HCT116 (cell line): Measurements from ENCODE around the gene CLDN14. TPM values are rescaled to one million over a fixed set of nuclear protein-coding genes. Genes with fewer than 3 reads are reported as not detected.

Source experiments
- ATAC-seq: fragments of 200-7000 bp; cut with Tn5 transposase; 2 replicates; pipeline ENCODE4 v1.9.1; 2020; ENCODE audit warnings: mild to moderate bottlenecking, moderate library complexity
- BruUV-seq: library from RNA; stranded (reverse); fragments of 400-500 nt; replicated peaks from 2 replicates; lab custom pipeline; 2021; lab: Mats Ljungman, UMichigan
- CTCF ChIA-PET: fragments of 300-600 bp; sonication (Branson Sonifier 250); formaldehyde crosslinking; loops from one replicate; lab custom pipeline; 2021; ENCODE audit warnings: antibody characterized with exemption; lab: Charles Lee
- POLR2A ChIA-PET: fragments of 300-600, 350-600 bp; sonication (Branson Sonifier 250); formaldehyde crosslinking; loops from one replicate; lab custom pipeline; 2021; ENCODE audit warnings: antibody characterized with exemption; lab: Charles Lee
- RAD21 ChIA-PET, 2 experiments: fragments of 300-600 bp; sonication (Branson Sonifier 250); formaldehyde crosslinking; loops; one replicate each; lab custom pipeline; 2023; ENCODE audit warnings: low total read pairs in 2 of 2; ENCODE audit not compliant: uncharacterized antibody in 2 of 2, unreplicated experiment in 2 of 2, low non-redundant PET in 1 of 2; lab: Charles Lee
- DNase-seq: peaks from one replicate; pipeline ENCODE4 v3.0.0-alpha.2; 2010; ENCODE audit warnings: low read depth, low spot score
- H2AFZ ChIP-seq: fragments of 200-600 bp; shearing (Covaris generic), sonication (generic); 2 replicates; pipeline ENCODE4 v1.6.1; 2017; ENCODE audit warnings: low read depth, mixed run types, mixed read lengths, antibody characterized with exemption, low read length; ENCODE audit not compliant: poor library complexity, severe bottlenecking
- H3K27ac ChIP-seq: 2 replicates; pipeline ENCODE4 v1.5.1; 2012; ENCODE audit warnings: low read depth, low read length
- H3K27me3 ChIP-seq: fragments of 200-600 bp; sonication (generic); 2 replicates; pipeline ENCODE4 v1.6.1; 2016; ENCODE audit warnings: mixed run types, low read length, mixed read lengths; ENCODE audit not compliant: insufficient read depth
- H3K36me3 ChIP-seq, 2 experiments: fragments of 200-500 bp in 1 of 2; fragments of 200-600 bp in 1 of 2; sonication (Bioruptor generic) in 1 of 2; sonication (generic) in 1 of 2; 2 replicates each; pipeline versions ENCODE4 v1.5.1 to v1.6.1; 2014 to 2016; ENCODE audit warnings: low read length in 2 of 2, inconsistent platforms in 1 of 2, mixed read lengths in 1 of 2, mixed run types in 1 of 2; ENCODE audit not compliant: insufficient read depth in 2 of 2, control insufficient read depth in 1 of 2
- H3K4me1 ChIP-seq, 2 experiments: fragments of 200-600 bp in 1 of 2; sonication (generic) in 1 of 2; 2 replicates each; pipeline versions ENCODE4 v1.5.1 to v1.6.1; 2012 to 2017; ENCODE audit warnings: low read length in 2 of 2, inconsistent platforms in 1 of 2, mild to moderate bottlenecking in 1 of 2, mixed read lengths in 1 of 2, mixed run types in 1 of 2, moderate library complexity in 1 of 2; ENCODE audit not compliant: insufficient read depth in 2 of 2, control insufficient read depth in 1 of 2
- H3K4me2 ChIP-seq: fragments of 200-600 bp; sonication (generic); 2 replicates; pipeline ENCODE4 v1.6.1; 2017; ENCODE audit warnings: mixed run types, low read length, mixed read lengths
- H3K4me3 ChIP-seq, 2 experiments: fragments of 200-600 bp in 1 of 2; sonication (generic) in 1 of 2; replicated peaks in 1 of 2; 2 replicates each; pipeline ENCODE4 v1.5.1; 2011 to 2016; ENCODE audit warnings: low read length in 2 of 2, control low read depth in 1 of 2, low read depth in 1 of 2, mild to moderate bottlenecking in 1 of 2, mixed read lengths in 1 of 2, mixed run types in 1 of 2
- H3K79me2 ChIP-seq: fragments of 200-600 bp; sonication (generic); 2 replicates; pipeline ENCODE4 v1.6.1; 2017; ENCODE audit warnings: mild to moderate bottlenecking, mixed run types, low read length, moderate library complexity, mixed read lengths; ENCODE audit not compliant: insufficient read depth
- H3K9ac ChIP-seq: fragments of 200-600 bp; sonication (generic); 2 replicates; pipeline ENCODE4 v1.6.1; 2016; ENCODE audit warnings: low read length, mixed read lengths
- H3K9me2 ChIP-seq: fragments of 200-600 bp; sonication (generic), shearing (Covaris generic); 2 replicates; pipeline ENCODE4 v1.6.1; 2017; ENCODE audit warnings: mixed run types, mild to moderate bottlenecking, moderate library complexity; ENCODE audit not compliant: insufficient read depth
- H3K9me3 ChIP-seq, 2 experiments: fragments of 200-500 bp in 1 of 2; fragments of 200-600 bp in 1 of 2; sonication (Bioruptor generic) in 1 of 2; sonication (generic) in 1 of 2; 2 replicates each; pipeline ENCODE4 v1.6.1; 2014 to 2017; ENCODE audit warnings: low read length in 2 of 2, mixed read lengths in 2 of 2, inconsistent platforms in 1 of 2, low read depth in 1 of 2, mild to moderate bottlenecking in 1 of 2, mixed run types in 1 of 2, moderate library complexity in 1 of 2; ENCODE audit not compliant: control insufficient read depth in 1 of 2, insufficient read depth in 1 of 2
- H4K20me1 ChIP-seq: fragments of 200-600 bp; sonication (generic), shearing (Covaris generic); 2 replicates; pipeline ENCODE4 v1.6.1; 2017; ENCODE audit warnings: mixed run types, mild to moderate bottlenecking, moderate library complexity; ENCODE audit not compliant: insufficient read depth
- ATF3 ChIP-seq: IDR thresholded peaks from 2 replicates; pipeline ENCODE4 v1.6.1; 2012
- CEBPB ChIP-seq: IDR thresholded peaks from 2 replicates; pipeline ENCODE4 v1.6.1; 2012; ENCODE audit warnings: low read depth
- EZH2 ChIP-seq: fragments of 200-600 bp; sonication (generic); IDR thresholded peaks from 2 replicates; pipeline ENCODE4 v1.6.1; 2017; ENCODE audit warnings: antibody characterized with exemption, mixed run types
- EZH2phosphoT487 ChIP-seq: fragments of 200-600 bp; IDR thresholded peaks from 2 replicates; pipeline ENCODE4 v1.6.1; 2018; ENCODE audit warnings: antibody characterized with exemption, borderline replicate concordance
- MAX ChIP-seq: IDR thresholded peaks from 2 replicates; pipeline ENCODE4 v1.6.1; 2012
- POLR2A ChIP-seq: IDR thresholded peaks from 2 replicates; pipeline ENCODE4 v1.7.0; 2011; ENCODE audit warnings: borderline replicate concordance; ENCODE audit not compliant: insufficient read depth, insufficient read length; ENCODE audit errors: extremely low read depth
- REST ChIP-seq: IDR thresholded peaks from 2 replicates; pipeline ENCODE4 v1.6.1; 2012; ENCODE audit warnings: low read depth
- SIN3A ChIP-seq: IDR thresholded peaks from 2 replicates; pipeline ENCODE4 v1.6.1; 2012; ENCODE audit warnings: low read depth
- SP1 ChIP-seq: IDR thresholded peaks from 2 replicates; pipeline ENCODE4 v1.6.1; 2012; ENCODE audit warnings: low read depth
- SRF ChIP-seq: IDR thresholded peaks from 2 replicates; pipeline ENCODE4 v1.6.1; 2012; ENCODE audit warnings: low read depth
- YY1 ChIP-seq: IDR thresholded peaks from 2 replicates; pipeline ENCODE4 v1.6.1; 2011; ENCODE audit warnings: low read length, low read depth, moderate library complexity, mild to moderate bottlenecking; ENCODE audit not compliant: insufficient replicate concordance; ENCODE audit errors: extremely low read depth
- ZFX ChIP-seq: fragments of 450-650 bp; IDR thresholded peaks from 2 replicates; pipeline ENCODE4 v1.6.1; 2017
- ZNF274 ChIP-seq: fragments of 200-500 bp; sonication (Bioruptor generic); IDR thresholded peaks from 2 replicates; pipeline ENCODE4 v1.6.1; 2014; ENCODE audit warnings: mild to moderate bottlenecking, low read depth, low read length, inconsistent platforms
- intact Hi-C: fragments of 100-400 bp; cut with micrococcal nuclease; formaldehyde crosslinking; loops from 2 replicates; pipeline ENCODE4 v1.10.0; 2022
- total RNA-seq: library from RNA; stranded (reverse); gene quantifications from one replicate; pipeline ENCODE4 v1.2.1, GENCODE V29; 2021; ENCODE audit not compliant: unreplicated experiment

CLDN14 gene
- total RNA-seq, 1 experiment from 2014 or later = not detected

GRCh38 chr21:36465478-36465877 lies 14.4 kb downstream of the CLDN14 start:
- no peak overlapping the region for H3K4me2 ChIP-seq
- H3K79me2 ChIP-seq = no peaks in the 10 kb centered on the region
- H3K4me1 ChIP-seq = no peaks in the 10 kb centered on the region
- POLR2A ChIA-PET = no interaction called here
- H4K20me1 ChIP-seq = no peaks in the 10 kb centered on the region
- no peak overlapping the region for H3K4me3 ChIP-seq
- no peaks in the 10 kb centered on the region for H3K9me2 ChIP-seq
- no peak for DNase-seq
- H3K27me3 ChIP-seq = no peaks in the 10 kb centered on the region; the same call in 1 of the 2 replicates
- no peaks in the 10 kb centered on the region for H3K36me3 ChIP-seq
- CTCF ChIA-PET = no interaction called here
- TF ChIP-seq MAX (no peak), EZH2 (no peak), REST (no peak), SIN3A (no peak), EZH2phosphoT487 (no peak), ATF3 (no peak)
- RAD21 ChIA-PET = no interaction called here
- no peak overlapping the region for H2AFZ ChIP-seq
- no TSS peak for BruUV-seq
- intact Hi-C loops = no loop called here
- H3K9me3 ChIP-seq = no peaks in the 10 kb centered on the region
- H3K27ac ChIP-seq = no peak overlapping the region
- H3K9ac ChIP-seq = no peak overlapping the region
- no peak for ATAC-seq

- no peak for ATAC-seq
- H3K79me2 ChIP-seq = no peaks in the 10 kb centered on the region
- BruUV-seq = no TSS peak
- no peak overlapping the region for H2AFZ ChIP-seq
- intact Hi-C loops = no loop called here
- ChIA-PET CTCF (no interaction called here), RAD21 (no interaction called here), POLR2A (no interaction called here)
- H3K36me3 ChIP-seq = no peaks in the 10 kb centered on the region
- no peaks in the 10 kb centered on the region for H4K20me1 ChIP-seq
- H3K27ac ChIP-seq = no peak overlapping the region
- no peak overlapping the region for H3K4me3 ChIP-seq
- H3K9me3 ChIP-seq = no peaks in the 10 kb centered on the region
- H3K4me1 ChIP-seq = no peaks in the 10 kb centered on the region
- no peak overlapping the region for H3K4me2 ChIP-seq
- H3K9ac ChIP-seq = no peak overlapping the region
- no peak for DNase-seq
- no peaks in the 10 kb centered on the region; the same call in 1 of the 2 replicates for H3K27me3 ChIP-seq
- no peaks in the 10 kb centered on the region for H3K9me2 ChIP-seq
- TF ChIP-seq ZFX = no peak
- TF ChIP-seq EZH2phosphoT487 = no peak
- TF ChIP-seq SIN3A = no peak
- no peak for TF ChIP-seq SRF
- TF ChIP-seq SP1 = no peak
- TF ChIP-seq ATF3 = no peak
- TF ChIP-seq POLR2A = no peak
- TF ChIP-seq YY1 = no peak
- no peak for TF ChIP-seq ZNF274
- no peak for TF ChIP-seq CEBPB
- TF ChIP-seq REST = no peak
Measured at GRCh38 chr21:36464590-36464989, 15.3 kb downstream of the CLDN14 start.
